CD14-positive monocyte (primary cell): ENCODE measurements around the gene SPRY2. TPM values are rescaled to one million over a fixed set of nuclear protein-coding genes. Genes with fewer than 3 reads are reported as not detected.
A peak's percentile ranks its signal among the peaks of the same experiment; 100 is the strongest.

Source experiments
- DNase-seq, 3 donors: peaks; one replicate each; pipeline ENCODE4 v3.0.0-alpha.2; 2011 to 2022
- H2AFZ ChIP-seq: 2 replicates; pipeline ENCODE4 v1.6.0; 2012; ENCODE audit warnings: mild to moderate bottlenecking, low read depth, low read length, inconsistent platforms; ENCODE audit not compliant: insufficient read depth, poor library complexity, severe bottlenecking
- H3K27ac ChIP-seq, 2 donors: 1 replicate in 1 of 2; 2 replicates in 1 of 2; pipeline ENCODE4 v1.5.1; 2012 to 2013; ENCODE audit warnings: low read length in 2 of 2, control low read depth in 1 of 2, inconsistent platforms in 1 of 2, low read depth in 1 of 2, mild to moderate bottlenecking in 1 of 2
- H3K27me3 ChIP-seq, 2 donors: one replicate each; pipeline versions ENCODE4 v1.6.0 to v1.6.1; 2011 to 2013; ENCODE audit warnings: low read length in 2 of 2; ENCODE audit not compliant: control insufficient read depth in 2 of 2, insufficient read depth in 2 of 2
- H3K36me3 ChIP-seq, 2 donors: replicated peaks in 1 of 2; 1 replicate in 1 of 2; 2 replicates in 1 of 2; pipeline versions ENCODE4 v1.5.1 to v1.6.1; 2012 to 2013; ENCODE audit warnings: low read length in 2 of 2, control low read depth in 1 of 2, inconsistent platforms in 1 of 2, mild to moderate bottlenecking in 1 of 2; ENCODE audit not compliant: insufficient read depth in 2 of 2, control insufficient read depth in 1 of 2
- H3K4me1 ChIP-seq, 2 donors: 1 replicate in 1 of 2; 2 replicates in 1 of 2; pipeline versions ENCODE4 v1.5.1 to v1.6.1; 2012 to 2013; ENCODE audit warnings: low read length in 2 of 2, control low read depth in 1 of 2, inconsistent platforms in 1 of 2, mild to moderate bottlenecking in 1 of 2, moderate library complexity in 1 of 2; ENCODE audit not compliant: insufficient read depth in 2 of 2, control insufficient read depth in 1 of 2
- H3K4me2 ChIP-seq: replicated peaks from 2 replicates; pipeline ENCODE3; 2012; ENCODE audit warnings: low read length, moderate library complexity, mild to moderate bottlenecking; ENCODE audit not compliant: poor library complexity, severe bottlenecking; ENCODE audit errors: extremely low read depth
- H3K4me3 ChIP-seq, 3 experiments: fragments of 200-600 bp in 1 of 3; sonication (generic) in 1 of 3; replicated peaks in 1 of 3; 1 replicate in 2 of 3; 2 replicates in 1 of 3; pipeline ENCODE4 v1.5.1; 2011 to 2013; ENCODE audit warnings: low read length in 3 of 3, mild to moderate bottlenecking in 3 of 3, control low read depth in 2 of 3, low read depth in 2 of 3, inconsistent platforms in 1 of 3, moderate library complexity in 1 of 3
- H3K79me2 ChIP-seq: 2 replicates; pipeline ENCODE4 v1.6.0; 2012; ENCODE audit warnings: mild to moderate bottlenecking, control low read depth, inconsistent platforms, low read length, moderate library complexity; ENCODE audit not compliant: insufficient read depth
- H3K9ac ChIP-seq: 2 replicates; pipeline ENCODE4 v1.6.0; 2017; ENCODE audit warnings: low read length, mild to moderate bottlenecking; ENCODE audit not compliant: insufficient read depth, poor library complexity, severe bottlenecking
- H3K9me3 ChIP-seq, 2 donors: replicated peaks in 1 of 2; 1 replicate in 1 of 2; 2 replicates in 1 of 2; pipeline versions ENCODE4 v1.5.1 to v1.6.1; 2012 to 2013; ENCODE audit warnings: low read length in 2 of 2, control low read depth in 1 of 2; ENCODE audit not compliant: control insufficient read depth in 1 of 2, insufficient read depth in 1 of 2
- H4K20me1 ChIP-seq: 2 replicates; pipeline ENCODE4 v1.6.0; 2012; ENCODE audit warnings: mild to moderate bottlenecking, low read length, control low read depth, moderate library complexity; ENCODE audit not compliant: insufficient read depth
- H3K27ac Mint-ChIP-seq, 7 donors: one replicate each; pipeline ENCODE4 v1.8.0; 2020; ENCODE audit warnings: mild to moderate bottlenecking in 7 of 7, mixed read lengths in 7 of 7, moderate library complexity in 6 of 7, inconsistent platforms in 2 of 7
- H3K27me3 Mint-ChIP-seq, 3 donors: one replicate each; pipeline ENCODE4 v1.8.0; 2021 to 2022; ENCODE audit warnings: low read depth in 3 of 3, mild to moderate bottlenecking in 3 of 3, mixed read lengths in 3 of 3, moderate library complexity in 3 of 3, inconsistent platforms in 1 of 3
- H3K36me3 Mint-ChIP-seq, 2 donors: one replicate each; pipeline ENCODE4 v1.8.0; 2020; ENCODE audit warnings: mixed read lengths in 2 of 2, inconsistent platforms in 1 of 2, mild to moderate bottlenecking in 1 of 2
- H3K4me1 Mint-ChIP-seq: one replicate; pipeline ENCODE4 v1.8.0; 2020; ENCODE audit warnings: mild to moderate bottlenecking, mixed read lengths
- H3K4me3 Mint-ChIP-seq, 2 donors: one replicate each; pipeline ENCODE4 v1.8.0; 2020; ENCODE audit warnings: mild to moderate bottlenecking in 2 of 2, mixed read lengths in 2 of 2, moderate library complexity in 1 of 2
- H3K9me3 Mint-ChIP-seq, 7 donors: one replicate each; pipeline ENCODE4 v1.8.0; 2020 to 2022; ENCODE audit warnings: mixed read lengths in 7 of 7, mild to moderate bottlenecking in 6 of 7, moderate library complexity in 6 of 7, inconsistent platforms in 2 of 7
- CTCF ChIP-seq: fragments of 200-600 bp; IDR thresholded peaks from one replicate; pipeline ENCODE4 v1.8.0; 2022; ENCODE audit warnings: antibody characterized with exemption, mild to moderate bottlenecking
- WGBS: methylation state at CpG from one replicate; pipeline ENCODE4 v1.1.5; 2013; ENCODE audit warnings: missing lambda C conversion rate; ENCODE audit not compliant: insufficient coverage; 5-methylcytosine and 5-hydroxymethylcytosine counted together
- intact Hi-C, 2 donors: fragments of 100-400 bp; cut with micrococcal nuclease; formaldehyde crosslinking; loops; one replicate each; pipeline versions ENCODE4 v1.15.0 to v1.15.1; 2023
- polyA minus RNA-seq: library from RNA; depleted of rRNA, polyadenylated mRNA; stranded (reverse); fragments of >200 nt; gene quantifications from 2 replicates; pipeline ENCODE4 v1.2.3, GENCODE V29; 2012
- polyA plus RNA-seq, 3 donors: library from polyadenylated mRNA; depleted of rRNA in 1 of 3; unstranded in 2 of 3; stranded (reverse) in 1 of 3; fragments of 300-500 nt in 2 of 3; fragments of >200 nt in 1 of 3; fragmentation: Illumina TruSeq in 2 of 3; gene quantifications; 1 replicate in 2 of 3; 2 replicates in 1 of 3; pipeline ENCODE4 v1.2.3, GENCODE V29; 2012 to 2021
- total RNA-seq, 12 experiments: library from RNA in 1 of 12; stranded (reverse) in 1 of 12; fragments of 120-200 nt in 1 of 12; gene quantifications; one replicate each; pipeline ENCODE4 v1.2.4 and lab custom pipeline; 2013 to 2026; ENCODE audit warnings: mixed read lengths in 6 of 12, inconsistent platforms in 1 of 12

SPRY2 gene
- total RNA-seq (2013), result 0.23 TPM
- polyA plus RNA-seq (1 to 10 TPM in 1 of 3 donors, under 1 TPM in 2; 0.26 to 1.8 (median 0.73) TPM), polyA minus RNA-seq (0.28 and 0.40 TPM in 2 replicates), total RNA-seq (lab: John Stamatoyannopoulos, UW) (0.49 to 3.8 (median 1.4) reads per million in 11 experiments)

- peak in 2 of 3 donors; percentile 20 to 34 for DNase-seq
- Mint-ChIP-seq H3K9me3 (peaks cover 0 to 3% (median 0%) of the 10 kb centered on the region in 7 donors), H3K27me3 (peaks cover 16 to 28% (median 28%) of the 10 kb centered on the region in 3 donors), H3K4me3 (peak within 1 kb of the TSS in 1 of 2 donors; percentile 83), H3K4me1 (peaks cover 26% of the 10 kb centered on the region), H3K36me3 (peaks cover 0 to 4% of the 10 kb centered on the region in 2 donors), H3K27ac (peak within 1 kb of the TSS in 5 of 7 donors; percentile 18 to 74 (median 68))
- H3K27ac ChIP-seq, result no peak within 1 kb of the TSS
- H3K9ac ChIP-seq, result peak within 1 kb of the TSS; percentile 41
- H2AFZ ChIP-seq, result peak within 1 kb of the TSS; percentile 81
- peak within 1 kb of the TSS; percentile 96 for H3K4me2 ChIP-seq
- no peaks in the 10 kb centered on the region for H3K9me3 ChIP-seq
- H3K4me1 ChIP-seq, result peaks cover 38 to 52% of the 10 kb centered on the region in 2 donors
- no peaks in the 10 kb centered on the region for H3K36me3 ChIP-seq
- no peak for TF ChIP-seq CTCF
- H3K27me3 ChIP-seq, result peaks cover 8 to 42% of the 10 kb centered on the region in 2 donors
- peak within 1 kb of the TSS; percentile 44 to 89 (median 52) for H3K4me3 ChIP-seq
- peaks cover 11% of the 10 kb centered on the region for H3K79me2 ChIP-seq
- intact Hi-C loops, result loop anchor here in 1 of 2 donors (10.0 kb wide), 2 partner anchors 166 to 566 kb away; no protein-coding TSS in a partner anchor
- WGBS, result 0% methylated on average over 42 of the region's 54 CpGs
- H4K20me1 ChIP-seq, result no peaks in the 10 kb centered on the region
Measured at GRCh38 chr13:80341101-80341755, at the start of gene SPRY2. SPRY2 (minus strand) TSS chr13:80341126; CDS start chr13:80337705, 3,421 bp downstream.

- TF ChIP-seq CTCF, result no peak
- Histone ChIP-seq H3K4me1 (no peaks in the 10 kb centered on the region), H2AFZ (no peak overlapping the region), H3K36me3 (no peaks in the 10 kb centered on the region), H3K27ac (no peak overlapping the region), H3K9ac (no peak overlapping the region), H3K9me3 (peaks cover 0 to 3% of the 10 kb centered on the region in 2 donors), H3K79me2 (no peaks in the 10 kb centered on the region), H3K4me3 (no peak overlapping the region), H4K20me1 (no peaks in the 10 kb centered on the region), H3K4me2 (no peak overlapping the region), H3K27me3 (no peaks in the 10 kb centered on the region)
- no peak overlapping the region for H3K4me3 Mint-ChIP-seq
- peaks cover 0 to 2% (median 0%) of the 10 kb centered on the region in 3 donors for H3K27me3 Mint-ChIP-seq
- no peak for DNase-seq
- H3K9me3 Mint-ChIP-seq, result peaks cover 3 to 15% (median 10%) of the 10 kb centered on the region in 7 donors
- WGBS, result no CpG with 5 or more reads among the region's 1 CpG
- H3K4me1 Mint-ChIP-seq, result peaks cover 6% of the 10 kb centered on the region
- H3K36me3 Mint-ChIP-seq, result no peaks in the 10 kb centered on the region
- intact Hi-C loops, result no loop called here
- H3K27ac Mint-ChIP-seq, result no peak overlapping the region
Measured at GRCh38 chr13:80390338-80390737, 49.4 kb upstream of the SPRY2 start.
